ENCODE results near the gene AGO4.

AGO4 gene

DNA sequence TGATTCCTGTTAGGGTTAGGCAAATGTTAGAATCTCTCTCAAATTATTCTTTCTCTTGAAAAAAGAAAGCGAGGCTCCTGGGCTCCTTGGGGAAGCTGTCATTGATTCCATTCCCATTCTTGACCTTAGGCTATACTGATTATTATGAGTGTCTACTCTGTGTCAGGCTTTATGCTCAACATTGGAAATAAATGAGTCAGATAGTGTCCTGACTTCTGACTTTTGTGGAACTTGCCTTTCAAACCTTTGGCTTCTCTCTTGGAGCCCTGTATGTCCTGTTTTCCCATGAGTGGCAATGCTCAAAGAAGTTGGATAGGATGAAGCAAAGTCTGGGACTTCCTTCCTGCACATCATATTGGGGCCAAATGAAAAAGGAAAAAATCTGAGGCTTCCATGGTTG lies 86.8 kb downstream of the AGO4 start:
- DNase-seq (ENCODE audit: low spot score), result no peak

DNA sequence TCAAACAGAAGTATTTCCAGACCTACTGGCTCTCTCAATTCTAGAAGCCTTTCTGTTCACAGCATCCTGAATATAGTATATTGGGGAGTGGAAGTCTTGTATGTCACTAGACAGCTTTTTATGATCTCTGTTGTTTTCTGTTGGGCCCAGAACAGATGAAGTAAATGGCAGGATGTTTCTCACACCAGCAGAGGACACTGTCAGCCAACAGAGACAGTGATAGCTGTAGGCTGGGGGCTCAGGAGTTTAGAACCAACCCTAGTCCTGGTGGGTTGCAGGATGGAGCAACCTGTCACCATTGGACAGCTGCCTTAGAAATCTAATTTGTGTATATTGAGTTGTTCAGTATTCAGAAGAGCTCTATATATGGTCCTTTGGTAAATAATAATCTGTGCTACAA lies 92.1 kb downstream of the AGO4 start:
- no peak for DNase-seq (ENCODE audit: low spot score)

DNA sequence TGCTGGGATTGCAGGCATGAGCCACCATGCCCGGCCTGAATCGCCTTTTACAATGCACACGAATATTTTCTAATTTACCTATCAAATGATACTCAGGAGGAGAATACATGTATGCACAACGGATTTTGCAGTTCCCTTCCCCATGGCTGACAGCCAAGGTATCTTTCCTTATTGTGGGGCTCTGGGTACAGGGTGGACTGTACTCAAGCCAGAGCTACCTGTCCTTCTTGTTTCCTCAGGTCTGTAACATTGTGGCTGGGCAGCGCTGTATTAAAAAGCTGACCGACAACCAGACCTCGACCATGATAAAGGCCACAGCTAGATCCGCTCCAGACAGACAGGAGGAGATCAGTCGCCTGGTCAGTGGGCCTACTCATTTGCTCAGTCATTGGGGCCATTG lies 93.4 kb downstream of the AGO4 start:
- no peak for DNase-seq (ENCODE audit: low spot score)

DNA sequence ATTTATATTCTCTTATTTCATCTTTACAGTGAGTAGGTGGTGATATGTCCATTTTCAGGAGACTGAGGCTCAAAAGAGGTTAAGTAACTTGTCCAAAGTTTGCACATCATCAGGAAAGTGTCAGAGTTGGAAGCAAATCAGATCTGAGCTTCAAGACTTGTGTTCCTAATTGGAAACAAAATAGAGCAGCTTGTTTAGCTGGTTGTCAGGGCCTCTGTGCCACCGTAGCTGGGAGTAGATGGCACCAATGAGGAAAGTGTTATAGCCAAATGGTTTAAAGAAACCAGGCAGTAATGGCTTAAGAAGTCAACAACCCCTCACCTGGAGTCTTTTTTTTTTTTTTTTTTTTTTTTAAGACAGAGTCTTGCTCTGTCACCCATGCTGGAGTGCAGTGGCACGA lies 94.9 kb downstream of the AGO4 start:
- no peak for DNase-seq (ENCODE audit: low spot score)

All from SW480 (cell line).